HepG2 (cell line): Measurements from ENCODE around the gene BICRAL. TPM values are rescaled to one million over a fixed set of nuclear protein-coding genes. Genes with fewer than 3 reads are reported as not detected.

Experiments used
- KAT7 ChIP-seq: IDR thresholded peaks from 2 replicates; pipeline ENCODE4 v1.6.1; 2018; ENCODE audit warnings: borderline replicate concordance, missing compliant biosample characterization
- NRL ChIP-seq: sonication (generic); formaldehyde crosslinking; IDR thresholded peaks from 2 replicates; pipeline ENCODE4 v1.5.0; 2020; ENCODE audit warnings: missing genetic modification reagents, mild to moderate bottlenecking, moderate library complexity, borderline replicate concordance
- PRPF4 ChIP-seq: fragments of 200-400 bp; formaldehyde crosslinking; IDR thresholded peaks from 2 replicates; pipeline ENCODE4 v1.6.1; 2016; ENCODE audit warnings: low read length, low read depth; ENCODE audit not compliant: poor library complexity, severe bottlenecking
- SATB2 ChIP-seq: sonication (generic); formaldehyde crosslinking; IDR thresholded peaks from 2 replicates; pipeline ENCODE4 v1.5.0; 2020; ENCODE audit warnings: missing genetic modification reagents
- SIN3B ChIP-seq: fragments of 150-350 bp; IDR thresholded peaks from 2 replicates; pipeline ENCODE4 v1.6.1; 2014; ENCODE audit warnings: low read length
- SP140L ChIP-seq: sonication (generic); formaldehyde crosslinking; IDR thresholded peaks from 2 replicates; pipeline ENCODE4 v1.4.0; 2020; ENCODE audit warnings: missing genetic modification reagents, borderline replicate concordance
- YEATS4 ChIP-seq: sonication (generic); formaldehyde crosslinking; IDR thresholded peaks from 2 replicates; pipeline ENCODE4 v1.4.0; 2020; ENCODE audit warnings: missing genetic modification reagents, borderline replicate concordance
- ZFAT ChIP-seq: sonication (generic); formaldehyde crosslinking; conservative IDR thresholded peaks from 2 replicates; pipeline ENCODE4 v1.8.1; 2023; ENCODE audit warnings: missing genetic modification reagents, inconsistent platforms
- ZMAT3 ChIP-seq: sonication (generic); formaldehyde crosslinking; conservative IDR thresholded peaks from 2 replicates; pipeline ENCODE4 v1.7.0; 2021; ENCODE audit warnings: missing genetic modification reagents
- ZNF224 ChIP-seq: sonication (generic); formaldehyde crosslinking; IDR thresholded peaks from 2 replicates; pipeline ENCODE4 v1.5.0; 2020; ENCODE audit warnings: mild to moderate bottlenecking, missing genetic modification reagents
- ZNF331 ChIP-seq: sonication (generic); formaldehyde crosslinking; IDR thresholded peaks from 2 replicates; pipeline ENCODE4 v1.4.0; 2020; ENCODE audit warnings: missing genetic modification reagents
- ZNF367 ChIP-seq: sonication (generic); formaldehyde crosslinking; IDR thresholded peaks from 2 replicates; pipeline ENCODE4 v1.4.0; 2020; ENCODE audit warnings: missing genetic modification reagents, borderline replicate concordance
- ZNF660 ChIP-seq: sonication (generic); formaldehyde crosslinking; IDR thresholded peaks from 2 replicates; pipeline ENCODE4 v1.5.1; 2020; ENCODE audit warnings: mild to moderate bottlenecking, low read depth, missing genetic modification reagents, borderline replicate concordance
- ZNF724P ChIP-seq: sonication (generic); formaldehyde crosslinking; IDR thresholded peaks from 2 replicates; pipeline ENCODE4 v1.8.0; 2022; ENCODE audit warnings: missing genetic modification reagents, borderline replicate concordance
- ZSCAN30 ChIP-seq: sonication (generic); formaldehyde crosslinking; IDR thresholded peaks from 2 replicates; pipeline ENCODE4 v1.5.0; 2020; ENCODE audit warnings: mild to moderate bottlenecking, missing genetic modification reagents
- polyA plus RNA-seq, 8 experiments: library from polyadenylated mRNA; depleted of rRNA in 3 of 8; stranded (reverse) in 7 of 8; unstranded in 1 of 8; fragments of >200 nt; fragmentation: Illumina TruSeq in 4 of 8; extraction: Trizol in 4 of 8; gene quantifications; 2 replicates each; pipeline versions ENCODE4 v1.2.1 to v1.2.3, GENCODE V29; 2011 to 2016; ENCODE audit warnings: low read depth in 4 of 8, missing spikeins in 1 of 8, mixed read lengths in 1 of 8; ENCODE audit not compliant: insufficient read depth in 1 of 8
- total RNA-seq, 5 experiments: library from RNA; depleted of rRNA; stranded (reverse); fragments of >200 nt; fragmentation: Illumina TruSeq; extraction: Trizol; gene quantifications; 2 replicates each; pipeline ENCODE4 v1.2.3, GENCODE V29; 2016; ENCODE audit warnings: low read depth in 1 of 5
- TF ChIP-seq, protein P1 (sequence below): sonication (generic); formaldehyde crosslinking; IDR thresholded peaks from 2 replicates; pipeline ENCODE4 v1.5.0; 2020; ENCODE audit warnings: mild to moderate bottlenecking, missing genetic modification reagents
- TF ChIP-seq, protein P2 (sequence below): sonication (generic); formaldehyde crosslinking; IDR thresholded peaks from 2 replicates; pipeline ENCODE4 v1.5.0; 2020; ENCODE audit warnings: mild to moderate bottlenecking, low read depth, missing genetic modification reagents, borderline replicate concordance
- TF ChIP-seq, protein P3 (sequence below): sonication (generic); formaldehyde crosslinking; IDR thresholded peaks from 2 replicates; pipeline ENCODE4 v1.9.0; 2021; ENCODE audit warnings: missing genetic modification reagents, borderline replicate concordance
- TF ChIP-seq, protein P4 (sequence below): sonication (generic); formaldehyde crosslinking; conservative IDR thresholded peaks from 2 replicates; pipeline ENCODE4 v1.8.0; 2022; ENCODE audit warnings: low read depth, missing genetic modification reagents
- TF ChIP-seq, protein P5 (sequence below): IDR thresholded peaks from 2 replicates; pipeline ENCODE4 v1.4.0; 2020; ENCODE audit warnings: mild to moderate bottlenecking, missing genetic modification reagents

BICRAL gene
- total and polyA plus RNA-seq, 2 of the 13 experiments (the other 11 are each of a cell fraction or from before 2014, with no cell fraction given) = 5.0 to 13.5 TPM

DNA sequence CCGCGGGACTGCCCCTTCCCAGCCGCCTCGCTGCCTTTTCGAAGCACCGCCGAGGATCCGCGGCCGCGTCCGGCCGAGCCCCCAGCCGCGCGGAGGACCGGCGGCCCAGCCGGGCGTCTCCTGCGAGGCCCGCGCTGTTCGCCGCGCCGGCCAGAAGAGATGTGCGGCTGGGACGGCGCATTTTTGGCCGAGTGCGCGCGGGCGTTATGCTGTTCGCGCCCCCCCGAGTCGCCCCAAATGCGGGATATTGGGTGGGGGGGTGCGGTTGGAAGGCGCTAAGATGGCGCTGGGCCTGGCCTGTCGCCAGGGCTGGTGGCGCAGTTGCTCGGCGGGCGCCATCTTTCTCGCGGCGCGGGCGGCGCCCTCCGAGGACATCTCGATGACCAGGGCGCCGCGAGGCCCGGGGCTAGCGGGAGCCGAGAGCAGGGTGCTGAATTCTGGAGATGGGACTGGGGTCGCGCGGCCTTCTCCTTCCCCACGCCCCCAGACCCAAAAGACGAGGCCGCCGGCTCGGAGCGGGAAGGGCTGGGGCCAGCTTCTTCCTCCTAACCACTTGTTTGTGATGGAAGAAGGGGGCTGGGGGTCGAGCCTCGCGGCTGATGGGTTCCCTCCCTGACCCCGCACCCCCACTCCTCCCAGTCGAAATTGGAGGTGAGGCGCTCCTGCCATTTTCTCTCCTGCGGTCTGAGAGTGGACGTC, 1.5 kb downstream of the BICRAL start (continued):
- TF ChIP-seq, protein P1, sequence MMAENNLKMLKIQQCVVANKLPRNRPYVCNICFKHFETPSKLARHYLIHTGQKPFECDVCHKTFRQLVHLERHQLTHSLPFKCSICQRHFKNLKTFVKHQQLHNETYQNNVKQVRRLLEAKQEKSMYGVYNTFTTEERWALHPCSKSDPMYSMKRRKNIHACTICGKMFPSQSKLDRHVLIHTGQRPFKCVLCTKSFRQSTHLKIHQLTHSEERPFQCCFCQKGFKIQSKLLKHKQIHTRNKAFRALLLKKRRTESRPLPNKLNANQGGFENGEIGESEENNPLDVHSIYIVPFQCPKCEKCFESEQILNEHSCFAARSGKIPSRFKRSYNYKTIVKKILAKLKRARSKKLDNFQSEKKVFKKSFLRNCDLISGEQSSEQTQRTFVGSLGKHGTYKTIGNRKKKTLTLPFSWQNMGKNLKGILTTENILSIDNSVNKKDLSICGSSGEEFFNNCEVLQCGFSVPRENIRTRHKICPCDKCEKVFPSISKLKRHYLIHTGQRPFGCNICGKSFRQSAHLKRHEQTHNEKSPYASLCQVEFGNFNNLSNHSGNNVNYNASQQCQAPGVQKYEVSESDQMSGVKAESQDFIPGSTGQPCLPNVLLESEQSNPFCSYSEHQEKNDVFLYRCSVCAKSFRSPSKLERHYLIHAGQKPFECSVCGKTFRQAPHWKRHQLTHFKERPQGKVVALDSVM (CRISPR knock-in tag) = peak; percentile 34; the same call in 1 of the 2 replicates
- TF ChIP-seq, protein P2, sequence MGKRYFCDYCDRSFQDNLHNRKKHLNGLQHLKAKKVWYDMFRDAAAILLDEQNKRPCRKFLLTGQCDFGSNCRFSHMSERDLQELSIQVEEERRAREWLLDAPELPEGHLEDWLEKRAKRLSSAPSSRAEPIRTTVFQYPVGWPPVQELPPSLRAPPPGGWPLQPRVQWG (CRISPR knock-in tag) = no peak
- TF ChIP-seq ZMAT3 (CRISPR knock-in tag) (peak; percentile 94), KAT7 (CRISPR knock-in tag) (peak; percentile 89; the same call in 1 of the 2 replicates), ZNF724P (peak; percentile 68; the same call in 1 of the 2 replicates), ZSCAN30 (no peak), YEATS4 (CRISPR knock-in tag) (peak; percentile 97), ZFAT (CRISPR knock-in tag) (peak; percentile 93; the same call in 1 of the 2 replicates), SIN3B (peak; percentile 51; the same call in 1 of the 2 replicates), ZNF367 (CRISPR knock-in tag) (no peak), ZNF331 (CRISPR knock-in tag) (peak; percentile 60; the same call in 1 of the 2 replicates), ZNF660 (CRISPR knock-in tag) (no peak), PRPF4 (peak; percentile 91), SATB2 (CRISPR knock-in tag) (peak; percentile 75; the same call in 1 of the 2 replicates), SP140L (CRISPR knock-in tag) (peak; percentile 35; the same call in 1 of the 2 replicates), ZNF224 (no peak), NRL (CRISPR knock-in tag) (peak; percentile 95; the same call in 1 of the 2 replicates)
- TF ChIP-seq, protein P3, sequence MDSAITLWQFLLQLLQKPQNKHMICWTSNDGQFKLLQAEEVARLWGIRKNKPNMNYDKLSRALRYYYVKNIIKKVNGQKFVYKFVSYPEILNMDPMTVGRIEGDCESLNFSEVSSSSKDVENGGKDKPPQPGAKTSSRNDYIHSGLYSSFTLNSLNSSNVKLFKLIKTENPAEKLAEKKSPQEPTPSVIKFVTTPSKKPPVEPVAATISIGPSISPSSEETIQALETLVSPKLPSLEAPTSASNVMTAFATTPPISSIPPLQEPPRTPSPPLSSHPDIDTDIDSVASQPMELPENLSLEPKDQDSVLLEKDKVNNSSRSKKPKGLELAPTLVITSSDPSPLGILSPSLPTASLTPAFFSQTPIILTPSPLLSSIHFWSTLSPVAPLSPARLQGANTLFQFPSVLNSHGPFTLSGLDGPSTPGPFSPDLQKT (CRISPR knock-in tag) = no peak
- TF ChIP-seq, protein P4, sequence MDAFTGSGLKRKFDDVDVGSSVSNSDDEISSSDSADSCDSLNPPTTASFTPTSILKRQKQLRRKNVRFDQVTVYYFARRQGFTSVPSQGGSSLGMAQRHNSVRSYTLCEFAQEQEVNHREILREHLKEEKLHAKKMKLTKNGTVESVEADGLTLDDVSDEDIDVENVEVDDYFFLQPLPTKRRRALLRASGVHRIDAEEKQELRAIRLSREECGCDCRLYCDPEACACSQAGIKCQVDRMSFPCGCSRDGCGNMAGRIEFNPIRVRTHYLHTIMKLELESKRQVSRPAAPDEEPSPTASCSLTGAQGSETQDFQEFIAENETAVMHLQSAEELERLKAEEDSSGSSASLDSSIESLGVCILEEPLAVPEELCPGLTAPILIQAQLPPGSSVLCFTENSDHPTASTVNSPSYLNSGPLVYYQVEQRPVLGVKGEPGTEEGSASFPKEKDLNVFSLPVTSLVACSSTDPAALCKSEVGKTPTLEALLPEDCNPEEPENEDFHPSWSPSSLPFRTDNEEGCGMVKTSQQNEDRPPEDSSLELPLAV (CRISPR knock-in tag) = no peak
- TF ChIP-seq, protein P5, sequence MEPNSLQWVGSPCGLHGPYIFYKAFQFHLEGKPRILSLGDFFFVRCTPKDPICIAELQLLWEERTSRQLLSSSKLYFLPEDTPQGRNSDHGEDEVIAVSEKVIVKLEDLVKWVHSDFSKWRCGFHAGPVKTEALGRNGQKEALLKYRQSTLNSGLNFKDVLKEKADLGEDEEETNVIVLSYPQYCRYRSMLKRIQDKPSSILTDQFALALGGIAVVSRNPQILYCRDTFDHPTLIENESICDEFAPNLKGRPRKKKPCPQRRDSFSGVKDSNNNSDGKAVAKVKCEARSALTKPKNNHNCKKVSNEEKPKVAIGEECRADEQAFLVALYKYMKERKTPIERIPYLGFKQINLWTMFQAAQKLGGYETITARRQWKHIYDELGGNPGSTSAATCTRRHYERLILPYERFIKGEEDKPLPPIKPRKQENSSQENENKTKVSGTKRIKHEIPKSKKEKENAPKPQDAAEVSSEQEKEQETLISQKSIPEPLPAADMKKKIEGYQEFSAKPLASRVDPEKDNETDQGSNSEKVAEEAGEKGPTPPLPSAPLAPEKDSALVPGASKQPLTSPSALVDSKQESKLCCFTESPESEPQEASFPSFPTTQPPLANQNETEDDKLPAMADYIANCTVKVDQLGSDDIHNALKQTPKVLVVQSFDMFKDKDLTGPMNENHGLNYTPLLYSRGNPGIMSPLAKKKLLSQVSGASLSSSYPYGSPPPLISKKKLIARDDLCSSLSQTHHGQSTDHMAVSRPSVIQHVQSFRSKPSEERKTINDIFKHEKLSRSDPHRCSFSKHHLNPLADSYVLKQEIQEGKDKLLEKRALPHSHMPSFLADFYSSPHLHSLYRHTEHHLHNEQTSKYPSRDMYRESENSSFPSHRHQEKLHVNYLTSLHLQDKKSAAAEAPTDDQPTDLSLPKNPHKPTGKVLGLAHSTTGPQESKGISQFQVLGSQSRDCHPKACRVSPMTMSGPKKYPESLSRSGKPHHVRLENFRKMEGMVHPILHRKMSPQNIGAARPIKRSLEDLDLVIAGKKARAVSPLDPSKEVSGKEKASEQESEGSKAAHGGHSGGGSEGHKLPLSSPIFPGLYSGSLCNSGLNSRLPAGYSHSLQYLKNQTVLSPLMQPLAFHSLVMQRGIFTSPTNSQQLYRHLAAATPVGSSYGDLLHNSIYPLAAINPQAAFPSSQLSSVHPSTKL = peak; percentile 67
